GM12891 (cell line): Measurements from ENCODE around the gene HYAL2.
A peak's percentile ranks its signal among the peaks of the same experiment; 100 is the strongest.

Source experiments
- DNase-seq: peaks from one replicate; pipeline ENCODE4 v3.0.0; 2011; ENCODE audit warnings: low spot score; ENCODE audit not compliant: insufficient read length
- FAIRE-seq: peaks from 2 replicates; lab custom pipeline; 2011; peaks lifted over from hg19 to GRCh38; lab: Jason Lieb, UNC
- PAX5 ChIP-seq: IDR thresholded peaks from 2 replicates; pipeline ENCODE4 v1.6.1; 2011; ENCODE audit warnings: low read length, moderate library complexity, mild to moderate bottlenecking; ENCODE audit not compliant: insufficient read depth, severe bottlenecking
- POLR2A ChIP-seq: IDR thresholded peaks from 2 replicates; pipeline ENCODE4 v1.6.1; 2011; ENCODE audit warnings: low read depth, low read length, control low read depth
- POLR2AphosphoS5 ChIP-seq: IDR thresholded peaks from 2 replicates; pipeline ENCODE4 v1.6.1; 2011; ENCODE audit warnings: low read depth, low read length, control low read depth
- POU2F2 ChIP-seq: IDR thresholded peaks from 2 replicates; pipeline ENCODE4 v1.6.1; 2011; ENCODE audit warnings: low read depth, mild to moderate bottlenecking, control low read depth, low read length, moderate library complexity
- SPI1 ChIP-seq: IDR thresholded peaks from 2 replicates; pipeline ENCODE4 v1.6.1; 2011; ENCODE audit warnings: low read depth, low read length, control low read depth
- TAF1 ChIP-seq: IDR thresholded peaks from 2 replicates; pipeline ENCODE4 v1.6.1; 2011; ENCODE audit warnings: low read depth, low read length, control low read depth

HYAL2 gene

DNA sequence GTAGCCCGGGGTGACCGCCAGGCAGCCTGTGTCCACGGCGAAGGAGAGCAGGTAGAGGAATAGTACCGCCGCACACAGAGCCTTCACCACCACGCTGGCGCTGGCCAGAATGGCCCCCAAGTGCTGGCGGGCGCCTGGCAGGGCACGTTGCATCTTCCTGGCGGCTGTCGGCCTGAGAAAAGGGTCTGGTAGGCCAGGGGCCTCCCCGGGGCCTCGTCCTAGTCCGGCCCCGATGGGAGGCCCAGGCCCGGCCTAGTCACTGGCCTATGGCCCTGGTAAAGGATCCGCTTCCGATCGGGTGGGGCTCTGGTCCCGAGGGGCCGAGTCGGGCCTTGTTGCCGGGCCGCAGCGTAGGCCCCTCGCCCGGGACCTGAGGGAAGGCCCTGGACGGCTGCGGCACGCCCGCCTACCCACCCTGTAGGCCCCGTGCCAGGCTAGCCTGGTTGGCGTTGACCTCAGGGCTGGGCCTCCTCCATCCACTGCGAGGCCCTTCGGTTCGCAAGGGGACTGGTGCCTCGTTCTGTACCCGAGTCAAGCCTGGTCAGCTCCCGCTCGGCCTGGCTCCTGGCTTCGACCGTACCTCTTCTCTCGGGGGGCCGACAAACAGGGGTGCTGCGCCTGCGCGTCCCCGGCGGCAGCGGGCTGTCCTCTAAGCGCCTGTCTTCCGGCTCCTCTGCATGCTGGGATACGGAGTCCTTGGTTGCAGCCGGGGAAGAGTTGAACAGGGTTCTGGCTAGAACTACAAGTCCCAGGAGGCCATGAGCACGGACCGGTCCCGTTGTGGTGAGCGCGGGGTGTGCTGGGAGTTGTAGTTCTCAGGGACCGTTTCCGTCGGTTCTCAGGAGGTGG is 36.6 kb upstream of the HYAL2 start, which contains the start of gene TMEM115:
Gene TMEM115 (minus strand): TSS at position 611 of the 849 bp plus-strand sequence. CDS start 458 bp downstream, at position 153.
- TF ChIP-seq POLR2A (peak; percentile 65; the same call in 1 of the 2 replicates), POLR2AphosphoS5 (peak; percentile 75), TAF1 (no peak; the same call in 1 of the 2 replicates), PAX5 (peak; percentile 64), POU2F2 (peak; percentile 44), SPI1 (no peak)
- FAIRE-seq (peak; percentile 99), DNase-seq (peak; percentile 99)

- no peak for TF ChIP-seq POLR2AphosphoS5
- TF ChIP-seq POU2F2, result no peak
- TF ChIP-seq TAF1, result no peak
- TF ChIP-seq PAX5, result no peak
- no peak for DNase-seq
- no peak for FAIRE-seq
Observed at GRCh38 chr3:50358355-50358910, 35.9 kb upstream of the HYAL2 start.

DNA sequence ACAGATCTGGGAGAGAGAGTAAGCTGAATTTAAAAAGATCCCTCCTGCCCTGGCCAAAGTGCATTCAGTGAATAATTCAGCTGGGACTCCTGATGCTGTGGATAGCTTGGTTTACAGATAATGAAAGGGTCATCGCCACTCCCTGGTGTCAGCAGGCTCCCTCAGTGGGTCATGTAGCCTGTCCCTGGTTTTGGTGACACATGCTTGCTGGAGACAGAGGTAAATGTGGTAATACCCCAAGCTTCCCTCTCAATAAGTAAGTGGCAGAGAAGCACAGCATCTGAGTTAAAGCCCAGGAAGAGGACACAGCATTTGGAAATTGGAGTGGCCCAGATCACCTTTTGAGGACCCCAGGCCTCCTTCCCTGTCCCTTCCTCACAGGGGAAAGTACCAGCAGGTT is 34.9 kb upstream of the HYAL2 start:
- FAIRE-seq, result no peak
- TF ChIP-seq POLR2A (no peak), POLR2AphosphoS5 (no peak), SPI1 (no peak), PAX5 (no peak)
- no peak for DNase-seq

DNA sequence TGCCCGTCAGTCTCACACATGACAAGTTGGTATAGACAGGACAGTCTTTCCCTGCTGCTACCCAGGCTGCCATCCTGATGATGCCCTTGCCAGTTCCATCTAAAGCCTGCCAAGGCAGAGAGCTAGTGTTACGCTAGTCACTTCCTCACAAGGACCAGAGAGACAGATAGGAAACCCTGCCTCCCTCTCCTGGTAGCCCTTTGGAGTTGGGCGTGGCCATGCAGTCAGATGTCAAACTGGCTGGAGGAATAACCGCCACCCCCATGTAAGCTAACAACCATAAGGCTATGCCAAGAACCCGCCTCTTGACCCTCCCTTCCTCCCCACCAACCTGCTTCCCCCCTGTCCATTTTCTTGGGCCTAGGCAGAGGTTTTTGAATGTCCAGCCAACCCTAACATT is 34.0 kb upstream of the HYAL2 start:
- TF ChIP-seq PAX5, result no peak
- TF ChIP-seq POLR2AphosphoS5, result no peak
- no peak for TF ChIP-seq TAF1
- no peak for TF ChIP-seq POLR2A
- no peak for TF ChIP-seq POU2F2
- no peak for TF ChIP-seq SPI1
- FAIRE-seq, result no peak
- DNase-seq, result no peak

DNA sequence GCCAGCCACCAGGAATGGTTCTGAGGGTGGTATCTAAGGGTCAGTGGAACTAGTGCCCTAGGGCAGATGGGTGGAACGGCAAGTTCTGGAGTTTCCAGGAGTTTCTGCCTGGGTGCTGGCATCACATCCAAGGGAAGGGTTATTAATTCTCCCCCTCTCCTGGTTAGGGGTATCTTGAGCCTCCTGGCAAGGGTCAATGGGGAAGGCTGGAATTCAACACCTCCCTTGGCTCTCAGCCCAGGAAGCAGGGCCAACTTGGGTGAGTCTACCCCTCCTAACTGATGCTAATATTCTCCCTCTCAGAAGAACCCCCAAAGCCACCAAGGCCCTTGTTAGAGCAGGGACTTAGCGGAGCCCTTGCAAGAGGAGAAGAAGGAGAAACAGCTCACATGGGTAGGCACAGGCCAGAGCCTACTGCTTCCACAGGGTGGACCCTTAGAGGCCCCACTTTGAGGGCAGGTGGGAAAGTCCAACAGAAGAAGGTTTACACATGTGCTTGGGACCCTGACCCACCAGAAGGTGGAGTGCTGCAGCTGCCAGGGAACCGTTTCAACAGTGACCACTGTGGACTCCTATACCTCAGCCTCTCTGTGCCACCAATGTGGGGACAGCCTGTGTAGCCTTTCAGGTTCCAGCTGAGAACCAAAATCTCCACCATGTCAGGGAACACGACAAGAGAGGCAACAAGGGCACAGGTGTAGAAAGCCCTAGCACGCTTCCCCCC is 33.4 kb upstream of the HYAL2 start:
- FAIRE-seq (no peak), DNase-seq (no peak)
- no peak for TF ChIP-seq POLR2AphosphoS5
- no peak for TF ChIP-seq POU2F2
- no peak for TF ChIP-seq PAX5
- TF ChIP-seq POLR2A, result no peak
- TF ChIP-seq TAF1, result no peak
- TF ChIP-seq SPI1, result no peak

DNA sequence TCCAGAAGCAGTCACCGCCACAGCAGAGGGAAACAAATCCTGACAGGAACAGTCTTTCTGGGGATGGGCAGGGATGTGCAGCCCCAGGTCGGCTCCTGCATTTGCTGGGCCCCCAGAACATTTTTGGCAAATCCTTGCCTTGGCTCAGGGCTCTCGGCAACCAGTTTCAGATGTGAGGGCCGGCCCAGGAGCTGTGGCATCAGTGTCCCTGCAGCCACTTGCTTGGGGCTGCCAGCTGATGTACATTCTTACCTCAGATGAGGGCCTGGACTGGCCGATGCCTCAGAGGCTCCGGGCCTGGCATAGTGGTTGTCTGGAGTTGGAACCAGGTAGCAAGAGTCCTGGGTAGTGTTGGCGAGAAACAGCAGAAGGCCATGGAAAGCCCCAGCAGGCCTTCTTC is 32.3 kb upstream of the HYAL2 start:
- DNase-seq (no peak), FAIRE-seq (no peak)
- no peak for TF ChIP-seq POLR2AphosphoS5

GRCh38 chr3:50354186-50354764 is 31.7 kb upstream of the HYAL2 start:
- no peak for DNase-seq
- TF ChIP-seq POLR2A, result no peak
- no peak for TF ChIP-seq SPI1
- TF ChIP-seq POLR2AphosphoS5, result no peak
- TF ChIP-seq PAX5, result no peak
- no peak for TF ChIP-seq TAF1
- no peak for TF ChIP-seq POU2F2
- FAIRE-seq, result no peak

DNA sequence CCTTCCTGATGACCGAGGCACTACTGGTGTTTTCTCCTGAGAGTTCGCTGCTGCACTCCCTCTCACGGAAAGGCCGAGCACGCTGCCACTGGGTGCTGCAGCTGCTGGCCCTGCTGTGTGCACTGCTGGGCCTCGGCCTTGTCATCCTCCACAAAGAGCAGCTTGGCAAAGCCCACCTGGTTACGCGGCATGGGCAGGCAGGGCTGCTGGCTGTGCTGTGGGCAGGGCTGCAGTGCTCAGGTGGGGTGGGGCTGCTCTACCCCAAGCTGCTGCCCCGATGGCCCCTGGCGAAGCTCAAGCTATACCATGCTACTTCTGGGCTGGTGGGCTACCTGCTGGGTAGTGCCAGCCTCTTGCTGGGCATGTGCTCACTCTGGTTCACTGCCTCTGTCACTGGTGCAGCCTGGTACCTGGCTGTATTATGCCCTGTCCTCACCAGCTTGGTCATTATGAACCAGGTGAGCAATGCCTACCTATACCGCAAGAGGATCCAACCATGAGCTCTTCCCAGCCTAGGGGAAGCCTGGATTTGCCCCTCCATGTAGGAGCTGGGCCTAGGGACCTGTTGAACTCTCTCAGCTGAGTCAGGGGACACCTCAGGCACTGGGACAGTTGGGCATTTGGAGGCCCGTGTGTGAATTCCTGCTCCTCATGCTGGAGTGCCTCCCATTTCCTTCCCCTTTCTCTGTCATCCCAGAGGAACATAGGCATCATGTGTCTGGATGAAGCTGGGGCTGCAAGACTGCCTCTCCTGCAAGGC is 30.9 kb upstream of the HYAL2 start:
- TF ChIP-seq SPI1 (no peak), POLR2AphosphoS5 (peak; percentile 48; the same call in 1 of the 2 replicates), POLR2A (0 out of 2 replicates have a peak, but pooled peaks have one; percentile 13)
- DNase-seq (no peak), FAIRE-seq (no peak)

GRCh38 chr3:50352781-50353180 is 30.2 kb upstream of the HYAL2 start:
- no peak for DNase-seq
- FAIRE-seq, result no peak
- TF ChIP-seq TAF1, result no peak
- no peak for TF ChIP-seq POLR2AphosphoS5
- no peak for TF ChIP-seq PAX5
- no peak for TF ChIP-seq POU2F2
- TF ChIP-seq POLR2A, result no peak
- no peak for TF ChIP-seq SPI1
